Endothelial cell (in vitro differentiated cells): ENCODE data around the gene RIC8A. TPM values are rescaled to one million over a fixed set of nuclear protein-coding genes. Genes with fewer than 3 reads are reported as not detected.
A peak's percentile ranks its signal among the peaks of the same experiment; 100 is the strongest.

Experiments
- DNase-seq: peaks from one replicate; pipeline ENCODE4 v3.0.0; 2021; ENCODE audit warnings: low spot score
- H3K27ac Mint-ChIP-seq: one replicate; pipeline ENCODE4 v1.8.0; 2021; ENCODE audit warnings: mixed read lengths, inconsistent platforms; ENCODE audit not compliant: unreplicated experiment
- H3K27me3 Mint-ChIP-seq: one replicate; pipeline ENCODE4 v1.8.0; 2021; ENCODE audit warnings: mild to moderate bottlenecking, moderate library complexity, mixed read lengths, inconsistent platforms; ENCODE audit not compliant: unreplicated experiment
- H3K36me3 Mint-ChIP-seq: one replicate; pipeline ENCODE4 v1.8.0; 2021; ENCODE audit warnings: mild to moderate bottlenecking, low read depth, mixed read lengths, inconsistent platforms; ENCODE audit not compliant: unreplicated experiment
- H3K4me1 Mint-ChIP-seq: one replicate; pipeline ENCODE4 v1.8.0; 2021; ENCODE audit warnings: mild to moderate bottlenecking, mixed read lengths, inconsistent platforms; ENCODE audit not compliant: unreplicated experiment
- H3K4me3 Mint-ChIP-seq: one replicate; pipeline ENCODE4 v1.8.0; 2021; ENCODE audit warnings: mild to moderate bottlenecking, mixed read lengths, inconsistent platforms; ENCODE audit not compliant: unreplicated experiment
- H3K9me3 Mint-ChIP-seq: one replicate; pipeline ENCODE4 v1.8.0; 2021; ENCODE audit warnings: mixed read lengths, inconsistent platforms; ENCODE audit not compliant: unreplicated experiment
- CTCF ChIP-seq: fragments of 200-600 bp; sonication (generic); IDR thresholded peaks from one replicate; pipeline ENCODE4 v1.5.0; 2021; ENCODE audit warnings: antibody characterized with exemption; ENCODE audit not compliant: unreplicated experiment
- total RNA-seq: library from RNA; stranded (reverse); fragmentation: NEBNext Ultra II Directional; extraction: Animal tissue kit (Norgen Biotek cat#: 25700); gene quantifications from one replicate; pipeline ENCODE4 v1.2.1, GENCODE V29; 2021; ENCODE audit not compliant: unreplicated experiment

The RIC8A gene
- total RNA-seq, 1 donor from 2014 or later: 89.2 TPM

- H3K9me3 Mint-ChIP-seq: no peaks in the 10 kb centered on the region
- peaks cover 31% of the 10 kb centered on the region for H3K4me1 Mint-ChIP-seq
- no peak for TF ChIP-seq CTCF
- H3K4me3 Mint-ChIP-seq: no peak overlapping the region
- peaks cover 8% of the 10 kb centered on the region for H3K36me3 Mint-ChIP-seq
- DNase-seq: no peak
- no peak overlapping the region for H3K27ac Mint-ChIP-seq
- H3K27me3 Mint-ChIP-seq: peaks cover 8% of the 10 kb centered on the region
Measured at GRCh38 chr11:199782-200181, 7.7 kb upstream of the RIC8A start.

- H3K4me1 Mint-ChIP-seq: peaks cover 31% of the 10 kb centered on the region
- H3K36me3 Mint-ChIP-seq: peaks cover 8% of the 10 kb centered on the region
- TF ChIP-seq CTCF: no peak
- no peak for DNase-seq
- peaks cover 9% of the 10 kb centered on the region for H3K27me3 Mint-ChIP-seq
- no peaks in the 10 kb centered on the region for H3K9me3 Mint-ChIP-seq
- peak overlapping the region; percentile 61 for H3K27ac Mint-ChIP-seq
- peak overlapping the region; percentile 51 for H3K4me3 Mint-ChIP-seq
Measured at GRCh38 chr11:200224-201003, 7.1 kb upstream of the RIC8A start.

- H3K4me3 Mint-ChIP-seq: peak overlapping the region; percentile 56
- H3K27me3 Mint-ChIP-seq: peaks cover 13% of the 10 kb centered on the region
- peaks cover 8% of the 10 kb centered on the region for H3K36me3 Mint-ChIP-seq
- H3K27ac Mint-ChIP-seq: peak overlapping the region; percentile 98
- no peaks in the 10 kb centered on the region for H3K9me3 Mint-ChIP-seq
- no peak for DNase-seq
- peaks cover 39% of the 10 kb centered on the region for H3K4me1 Mint-ChIP-seq
- no peak for TF ChIP-seq CTCF
Measured at GRCh38 chr11:201966-202365, 5.5 kb upstream of the RIC8A start.

- peaks cover 15% of the 10 kb centered on the region for H3K27me3 Mint-ChIP-seq
- peaks cover 41% of the 10 kb centered on the region for H3K4me1 Mint-ChIP-seq
- H3K4me3 Mint-ChIP-seq: peak overlapping the region; percentile 13
- H3K36me3 Mint-ChIP-seq: peaks cover 10% of the 10 kb centered on the region
- no peak for DNase-seq
- H3K9me3 Mint-ChIP-seq: no peaks in the 10 kb centered on the region
- H3K27ac Mint-ChIP-seq: peak overlapping the region; percentile 98
- TF ChIP-seq CTCF: no peak
Measured at GRCh38 chr11:202490-202889, 5.0 kb upstream of the RIC8A start.
